ENCODE data around the gene ADGRA1. TPM values are rescaled to one million over a fixed set of nuclear protein-coding genes. Genes with fewer than 3 reads are reported as not detected.
A peak's percentile ranks its signal among the peaks of the same experiment; 100 is the strongest.

The ADGRA1 gene
- total and polyA plus RNA-seq, 7 experiments from 2014 or later = not detected

GRCh38 chr10:133094286-133094685 is 6.6 kb downstream of the ADGRA1 start:
- Histone ChIP-seq H3K4me1 (ENCODE audit: control insufficient read depth in 2 of 2, insufficient read depth in 2 of 2, low read length in 2 of 2) (no peaks in the 10 kb centered on the region), H3K4me3 (ENCODE audit: low read length) (no peak overlapping the region), H3K9me3 (ENCODE audit: control insufficient read depth in 2 of 3, low read length in 3 of 3) (no peaks in the 10 kb centered on the region), H3K27me3 (ENCODE audit: control insufficient read depth in 2 of 2, insufficient read depth in 2 of 2, low read length in 2 of 2) (no peaks in the 10 kb centered on the region), H3K27ac (ENCODE audit: low read depth, low read length) (no peak overlapping the region), H3K36me3 (ENCODE audit: control insufficient read depth in 2 of 3, insufficient read depth in 3 of 3, low read length in 3 of 3) (no peaks in the 10 kb centered on the region)
- intact Hi-C loops (cut with micrococcal nuclease) = no loop called here
- no peaks in the 10 kb centered on the region for H3K4me1 Mint-ChIP-seq
- ATAC-seq = no peak
- H3K4me3 Mint-ChIP-seq = no peak overlapping the region
- DNase-seq = no peak
- POLR2A ChIA-PET = no interaction called here
- CTCF ChIA-PET = no interaction called here
- no peak overlapping the region for H3K27ac Mint-ChIP-seq
- peaks cover 3 to 19% (median 5%) of the 10 kb centered on the region in 5 donors for H3K27me3 Mint-ChIP-seq
- no peaks in the 10 kb centered on the region for H3K9me3 Mint-ChIP-seq
- no peaks in the 10 kb centered on the region for H3K36me3 Mint-ChIP-seq

GRCh38 chr10:133094866-133095265 is 7.1 kb downstream of the ADGRA1 start:
- no peak for ATAC-seq
- Mint-ChIP-seq H3K36me3 (no peaks in the 10 kb centered on the region), H3K9me3 (no peaks in the 10 kb centered on the region), H3K4me1 (no peaks in the 10 kb centered on the region), H3K4me3 (no peak overlapping the region), H3K27me3 (peaks cover 3 to 14% (median 5%) of the 10 kb centered on the region in 5 donors), H3K27ac (no peak overlapping the region)
- Histone ChIP-seq H3K9me3 (ENCODE audit: control insufficient read depth in 2 of 3, low read length in 3 of 3) (no peaks in the 10 kb centered on the region), H3K4me3 (ENCODE audit: low read length) (no peak overlapping the region), H3K27ac (ENCODE audit: low read depth, low read length) (no peak overlapping the region), H3K27me3 (ENCODE audit: control insufficient read depth in 2 of 2, insufficient read depth in 2 of 2, low read length in 2 of 2) (no peaks in the 10 kb centered on the region), H3K4me1 (ENCODE audit: control insufficient read depth in 2 of 2, insufficient read depth in 2 of 2, low read length in 2 of 2) (no peaks in the 10 kb centered on the region), H3K36me3 (ENCODE audit: control insufficient read depth in 2 of 3, insufficient read depth in 3 of 3, low read length in 3 of 3) (no peaks in the 10 kb centered on the region)
- CTCF ChIA-PET = no interaction called here
- POLR2A ChIA-PET = no interaction called here
- DNase-seq = no peak
- intact Hi-C loops (cut with micrococcal nuclease) = no loop called here

- no peak overlapping the region for H3K27ac Mint-ChIP-seq
- no peaks in the 10 kb centered on the region for H3K27me3 ChIP-seq (ENCODE audit: control insufficient read depth in 2 of 2, insufficient read depth in 2 of 2, low read length in 2 of 2)
- DNase-seq (no peak), ATAC-seq (peak; percentile 11)
- H3K36me3 ChIP-seq (ENCODE audit: control insufficient read depth in 2 of 3, insufficient read depth in 3 of 3, low read length in 3 of 3) = no peaks in the 10 kb centered on the region
- no peaks in the 10 kb centered on the region for H3K9me3 Mint-ChIP-seq
- intact Hi-C loops (cut with micrococcal nuclease) = no loop called here
- no peak overlapping the region for H3K4me3 Mint-ChIP-seq
- H3K4me1 Mint-ChIP-seq = no peaks in the 10 kb centered on the region
- ChIA-PET CTCF (no interaction called here), POLR2A (no interaction called here)
- no peak overlapping the region for H3K4me3 ChIP-seq (ENCODE audit: low read length)
- H3K9me3 ChIP-seq (ENCODE audit: control insufficient read depth in 2 of 3, low read length in 3 of 3) = no peaks in the 10 kb centered on the region
- H3K27me3 Mint-ChIP-seq = peaks cover 3 to 14% (median 5%) of the 10 kb centered on the region in 5 donors
- H3K36me3 Mint-ChIP-seq = no peaks in the 10 kb centered on the region
- H3K27ac ChIP-seq (ENCODE audit: low read depth, low read length) = no peak overlapping the region
- no peaks in the 10 kb centered on the region for H3K4me1 ChIP-seq (ENCODE audit: control insufficient read depth in 2 of 2, insufficient read depth in 2 of 2, low read length in 2 of 2)
Measured at GRCh38 chr10:133095586-133095985, 7.9 kb downstream of the ADGRA1 start.

- ATAC-seq = no peak
Measured at GRCh38 chr10:133096616-133097269, 9.0 kb downstream of the ADGRA1 start.

GRCh38 chr10:133097418-133097817 is 9.7 kb downstream of the ADGRA1 start:
- no peak overlapping the region for H3K4me3 Mint-ChIP-seq
- Histone ChIP-seq H3K27ac (ENCODE audit: low read depth, low read length) (no peak overlapping the region), H3K27me3 (ENCODE audit: control insufficient read depth in 2 of 2, insufficient read depth in 2 of 2, low read length in 2 of 2) (no peaks in the 10 kb centered on the region), H3K4me3 (ENCODE audit: low read length) (no peak overlapping the region), H3K9me3 (ENCODE audit: control insufficient read depth in 2 of 3, low read length in 3 of 3) (no peaks in the 10 kb centered on the region), H3K36me3 (ENCODE audit: control insufficient read depth in 2 of 3, insufficient read depth in 3 of 3, low read length in 3 of 3) (no peaks in the 10 kb centered on the region), H3K4me1 (ENCODE audit: control insufficient read depth in 2 of 2, insufficient read depth in 2 of 2, low read length in 2 of 2) (no peaks in the 10 kb centered on the region)
- ATAC-seq = no peak
- no peaks in the 10 kb centered on the region for H3K9me3 Mint-ChIP-seq
- no peak overlapping the region for H3K27ac Mint-ChIP-seq
- H3K36me3 Mint-ChIP-seq = no peaks in the 10 kb centered on the region
- intact Hi-C loops (cut with micrococcal nuclease) = no loop called here
- peaks cover 3 to 25% (median 6%) of the 10 kb centered on the region in 5 donors for H3K27me3 Mint-ChIP-seq
- ChIA-PET POLR2A (no interaction called here), CTCF (interaction anchor here (0.7 kb wide), 1 partner anchor 279 kb away, joined by 3 read pairs; no protein-coding TSS in a partner anchor)
- H3K4me1 Mint-ChIP-seq = peaks cover 0 to 10% (median 4%) of the 10 kb centered on the region in 7 donors
- no peak for DNase-seq

More at GRCh38 chr10:133096616-133097269, 9.0 kb downstream of the ADGRA1 start:
- Histone ChIP-seq H3K36me3 (ENCODE audit: control insufficient read depth in 2 of 3, insufficient read depth in 3 of 3, low read length in 3 of 3) (no peaks in the 10 kb centered on the region), H3K4me1 (ENCODE audit: control insufficient read depth in 2 of 2, insufficient read depth in 2 of 2, low read length in 2 of 2) (no peaks in the 10 kb centered on the region), H3K4me3 (ENCODE audit: low read length) (no peak overlapping the region), H3K27me3 (ENCODE audit: control insufficient read depth in 2 of 2, insufficient read depth in 2 of 2, low read length in 2 of 2) (no peaks in the 10 kb centered on the region), H3K27ac (ENCODE audit: low read depth, low read length) (no peak overlapping the region), H3K9me3 (ENCODE audit: control insufficient read depth in 2 of 3, low read length in 3 of 3) (no peaks in the 10 kb centered on the region)
- H3K4me1 Mint-ChIP-seq = peaks cover 0 to 8% (median 2%) of the 10 kb centered on the region in 7 donors
- DNase-seq = no peak
- H3K9me3 Mint-ChIP-seq = no peaks in the 10 kb centered on the region
- H3K27ac Mint-ChIP-seq = no peak overlapping the region
- no peaks in the 10 kb centered on the region for H3K36me3 Mint-ChIP-seq
- H3K27me3 Mint-ChIP-seq = peaks cover 1 to 18% (median 3%) of the 10 kb centered on the region in 5 donors
- CTCF ChIA-PET = no interaction called here
- POLR2A ChIA-PET = no interaction called here
- no peak overlapping the region for H3K4me3 Mint-ChIP-seq
- intact Hi-C loops (cut with micrococcal nuclease) = no loop called here

- no peak overlapping the region for H3K4me3 Mint-ChIP-seq
- H3K9me3 ChIP-seq (ENCODE audit: control insufficient read depth in 2 of 3, low read length in 3 of 3) = no peaks in the 10 kb centered on the region
- ATAC-seq (no peak), DNase-seq (no peak)
- no peak overlapping the region for H3K27ac Mint-ChIP-seq
- H3K36me3 Mint-ChIP-seq = no peaks in the 10 kb centered on the region
- no peaks in the 10 kb centered on the region for H3K4me1 ChIP-seq (ENCODE audit: control insufficient read depth in 2 of 2, insufficient read depth in 2 of 2, low read length in 2 of 2)
- CTCF ChIA-PET = interaction anchor here (0.7 kb wide), 1 partner anchor 279 kb away, joined by 3 read pairs; no protein-coding TSS in a partner anchor
- no peaks in the 10 kb centered on the region for H3K9me3 Mint-ChIP-seq
- no peaks in the 10 kb centered on the region for H3K36me3 ChIP-seq (ENCODE audit: control insufficient read depth in 2 of 3, insufficient read depth in 3 of 3, low read length in 3 of 3)
- H3K4me3 ChIP-seq (ENCODE audit: low read length) = no peak overlapping the region
- intact Hi-C loops (cut with micrococcal nuclease) = no loop called here
- POLR2A ChIA-PET = no interaction called here
- H3K27me3 Mint-ChIP-seq = peaks cover 3 to 26% (median 6%) of the 10 kb centered on the region in 5 donors
- H3K27me3 ChIP-seq (ENCODE audit: control insufficient read depth in 2 of 2, insufficient read depth in 2 of 2, low read length in 2 of 2) = no peaks in the 10 kb centered on the region
- H3K27ac ChIP-seq (ENCODE audit: low read depth, low read length) = no peak overlapping the region
- H3K4me1 Mint-ChIP-seq = peaks cover 0 to 10% (median 4%) of the 10 kb centered on the region in 7 donors
Measured at GRCh38 chr10:133097961-133098360, 10.2 kb downstream of the ADGRA1 start.

GRCh38 chr10:133098426-133099124 is 10.9 kb downstream of the ADGRA1 start:
- H3K9me3 ChIP-seq (ENCODE audit: control insufficient read depth in 2 of 3, low read length in 3 of 3) = no peaks in the 10 kb centered on the region
- H3K27me3 Mint-ChIP-seq = peaks cover 3 to 26% (median 6%) of the 10 kb centered on the region in 5 donors
- DNase-seq (no peak), ATAC-seq (no peak)
- intact Hi-C loops (cut with micrococcal nuclease) = no loop called here
- no peaks in the 10 kb centered on the region for H3K27me3 ChIP-seq (ENCODE audit: control insufficient read depth in 2 of 2, insufficient read depth in 2 of 2, low read length in 2 of 2)
- H3K4me3 ChIP-seq (ENCODE audit: low read length) = no peak overlapping the region
- H3K4me3 Mint-ChIP-seq = no peak overlapping the region
- no peak overlapping the region for H3K27ac ChIP-seq (ENCODE audit: low read depth, low read length)
- H3K9me3 Mint-ChIP-seq = no peaks in the 10 kb centered on the region
- ChIA-PET POLR2A (no interaction called here), CTCF (no interaction called here)
- H3K27ac Mint-ChIP-seq = no peak overlapping the region
- H3K36me3 Mint-ChIP-seq = no peaks in the 10 kb centered on the region
- no peaks in the 10 kb centered on the region for H3K36me3 ChIP-seq (ENCODE audit: control insufficient read depth in 2 of 3, insufficient read depth in 3 of 3, low read length in 3 of 3)
- H3K4me1 ChIP-seq (ENCODE audit: control insufficient read depth in 2 of 2, insufficient read depth in 2 of 2, low read length in 2 of 2) = no peaks in the 10 kb centered on the region
- H3K4me1 Mint-ChIP-seq = peaks cover 0 to 10% (median 4%) of the 10 kb centered on the region in 7 donors

All from naive thymus-derived CD4-positive, alpha-beta T cell (primary cell).